GM19043 (cell line): Measurements from ENCODE around the gene DHX32.
A peak's percentile ranks its signal among the peaks of the same experiment; 100 is the strongest.

Experiments
- ATAC-seq: cut with Tn5 transposase; IDR thresholded peaks from one replicate; pipeline ENCODE4 v1.9.1; 2021; ENCODE audit warnings: low read depth; ENCODE audit not compliant: unreplicated experiment

The DHX32 gene

DNA sequence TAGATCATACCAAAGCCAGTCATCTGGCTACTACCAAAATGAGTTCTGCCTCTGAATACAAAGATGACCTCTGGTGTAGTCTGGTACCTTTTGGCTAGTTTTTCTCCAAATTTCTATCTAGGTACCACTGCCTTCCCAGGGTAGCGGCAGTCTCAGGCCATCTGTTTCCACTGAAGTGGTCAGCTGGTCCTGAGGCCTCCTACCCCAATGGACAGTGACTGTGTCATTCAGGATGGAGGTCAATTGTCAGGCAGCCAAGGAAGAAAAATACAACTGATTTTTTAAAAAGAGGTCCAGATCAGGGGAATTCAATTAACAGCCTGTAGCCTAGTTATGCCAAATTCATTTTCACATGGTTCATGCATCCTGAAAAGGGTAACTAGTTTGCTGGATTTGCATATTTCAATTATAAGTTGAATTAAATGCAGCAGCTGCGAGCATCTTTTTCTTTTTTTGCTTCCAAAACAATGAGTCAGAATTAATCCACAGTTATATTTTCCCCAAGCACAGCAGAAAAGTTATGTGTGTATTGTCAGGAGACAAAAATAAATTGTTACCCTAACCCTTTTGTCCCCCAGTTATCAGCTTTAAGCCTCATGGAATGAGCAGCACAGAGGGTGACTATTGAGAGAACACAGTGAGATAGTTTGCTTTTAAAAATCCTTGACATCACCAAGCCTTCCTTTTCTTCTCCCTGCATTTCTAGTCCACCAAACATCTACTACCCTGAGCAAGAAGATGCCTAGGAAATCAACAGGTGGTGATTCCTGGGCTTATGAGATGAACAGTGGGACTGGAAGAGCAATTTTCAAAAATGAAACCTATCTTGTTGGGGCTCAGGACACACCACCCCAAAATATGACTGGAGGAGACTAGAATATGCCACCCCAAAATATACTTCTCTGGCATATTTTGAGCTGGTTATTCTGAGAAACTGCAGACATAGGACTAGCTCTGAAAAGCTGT is 30.0 kb downstream of the DHX32 start:
- no peak for ATAC-seq

DNA sequence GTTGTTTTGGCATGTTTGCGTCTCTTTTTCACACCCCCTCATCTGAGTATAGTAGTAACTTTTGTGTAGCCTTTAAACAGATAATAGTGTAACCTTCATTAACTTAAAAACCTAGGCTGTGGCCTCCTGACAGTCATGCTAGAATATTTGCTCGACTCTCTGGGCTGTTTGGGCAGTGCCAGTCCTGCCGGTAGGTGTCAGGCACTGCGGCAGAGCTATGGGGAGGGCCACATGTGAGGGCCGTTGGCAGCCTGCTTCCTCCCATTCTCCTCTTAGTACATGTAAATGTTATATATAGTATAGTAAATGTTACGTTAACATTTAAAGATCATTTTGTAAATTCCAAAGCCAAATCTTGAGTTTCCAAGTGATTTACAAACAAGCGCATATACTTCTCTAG is 31.6 kb downstream of the DHX32 start:
- ATAC-seq, result no peak

DNA sequence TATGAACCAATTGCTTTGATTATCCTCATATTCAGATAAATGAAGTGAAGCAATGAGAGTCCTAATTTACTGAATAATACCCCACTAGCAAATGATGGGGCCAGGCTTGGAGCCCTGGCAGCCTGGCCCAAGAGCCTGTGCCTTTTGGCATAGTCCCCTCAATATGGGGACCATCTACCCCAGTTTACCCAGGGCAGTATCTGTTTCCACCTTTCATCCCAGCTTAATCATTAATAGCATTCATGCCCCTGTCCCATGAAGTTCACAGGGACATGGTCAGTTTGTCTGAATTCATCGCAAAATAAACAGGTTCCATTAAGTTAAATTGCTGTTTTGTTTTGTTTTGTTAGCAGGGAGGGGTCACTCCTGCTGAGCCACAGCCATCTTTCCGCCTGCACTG is 32.2 kb downstream of the DHX32 start:
- no peak for ATAC-seq

DNA sequence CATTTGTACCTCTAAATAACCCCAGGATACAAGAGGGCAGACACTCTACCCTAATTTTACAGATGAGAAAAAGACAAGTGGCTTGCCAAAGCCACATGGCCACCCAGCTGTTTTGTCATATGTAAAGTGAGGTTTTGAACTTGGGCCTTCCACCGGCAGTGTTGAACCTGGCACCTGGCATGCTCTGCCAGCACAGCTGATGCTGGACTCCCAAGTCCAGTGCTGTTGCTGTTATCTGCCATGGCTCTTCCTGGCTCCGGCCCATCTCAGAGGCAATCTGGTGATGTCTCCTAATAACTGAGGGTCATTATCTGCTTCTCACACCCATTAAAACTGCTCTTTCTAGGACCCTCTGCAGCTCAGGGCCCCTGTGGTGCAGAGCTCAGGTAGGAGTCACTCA is 32.7 kb downstream of the DHX32 start:
- ATAC-seq, result no peak

DNA sequence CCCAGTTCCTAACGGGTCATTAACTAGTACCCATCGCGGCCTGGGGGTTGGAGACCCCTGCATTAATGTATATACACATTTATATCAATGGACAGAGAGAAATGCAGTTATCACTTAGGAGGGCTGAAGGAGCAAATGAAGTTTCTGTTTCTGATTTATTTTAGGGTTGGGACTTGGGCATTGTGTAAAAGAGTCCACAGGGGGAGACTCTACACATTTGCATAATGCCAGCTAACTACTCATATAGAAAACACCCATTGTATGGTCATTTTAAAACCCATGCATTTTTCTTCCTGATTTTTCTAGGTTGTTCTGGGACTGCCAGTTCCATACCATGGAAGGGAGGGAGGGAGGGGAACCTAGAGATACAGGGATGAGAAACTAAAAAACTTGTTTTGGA is 34.2 kb downstream of the DHX32 start:
- no peak for ATAC-seq

DNA sequence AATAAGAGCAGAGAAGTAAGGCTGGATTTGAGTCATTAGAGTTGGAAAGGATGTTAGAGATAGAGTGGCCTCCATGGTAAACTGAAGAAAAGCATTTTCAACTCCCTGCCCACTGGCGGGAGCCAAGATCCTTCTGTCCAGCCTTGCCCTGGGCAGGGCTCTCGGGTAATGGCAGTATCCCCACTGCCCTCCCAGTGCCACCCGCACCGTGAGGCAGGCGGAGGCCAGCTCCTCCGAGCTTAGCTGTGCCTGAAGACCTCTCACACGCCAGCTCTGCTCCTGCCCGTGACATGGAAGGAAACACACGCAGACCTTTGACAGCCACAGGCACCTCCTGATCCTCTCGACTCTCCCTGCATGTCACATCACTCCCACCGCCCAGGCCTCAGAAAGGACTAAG is 35.5 kb downstream of the DHX32 start:
- ATAC-seq, result no peak

DNA sequence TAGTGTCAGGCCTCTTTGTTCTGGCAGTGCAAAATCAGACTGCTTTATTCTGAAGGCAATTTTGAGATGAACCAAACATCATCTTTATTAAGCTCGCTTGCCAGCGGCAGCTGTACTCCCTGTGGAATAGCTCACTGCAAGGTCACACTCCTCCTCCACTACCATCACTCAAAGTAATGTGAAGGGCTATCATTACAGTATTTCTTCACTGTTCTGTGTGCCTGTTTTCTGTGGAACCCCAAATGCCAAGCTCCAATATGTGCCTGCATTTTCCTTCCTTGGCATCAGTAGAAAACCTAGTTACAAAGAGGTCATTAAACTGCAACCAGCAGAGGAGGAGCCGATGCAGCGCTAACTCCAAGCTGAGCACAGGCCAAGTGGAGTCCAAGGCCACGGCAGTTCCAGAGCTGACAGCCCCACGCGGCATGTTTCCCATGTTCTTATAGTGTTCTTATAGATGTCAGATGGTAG is 36.3 kb downstream of the DHX32 start:
- ATAC-seq, result no peak

DNA sequence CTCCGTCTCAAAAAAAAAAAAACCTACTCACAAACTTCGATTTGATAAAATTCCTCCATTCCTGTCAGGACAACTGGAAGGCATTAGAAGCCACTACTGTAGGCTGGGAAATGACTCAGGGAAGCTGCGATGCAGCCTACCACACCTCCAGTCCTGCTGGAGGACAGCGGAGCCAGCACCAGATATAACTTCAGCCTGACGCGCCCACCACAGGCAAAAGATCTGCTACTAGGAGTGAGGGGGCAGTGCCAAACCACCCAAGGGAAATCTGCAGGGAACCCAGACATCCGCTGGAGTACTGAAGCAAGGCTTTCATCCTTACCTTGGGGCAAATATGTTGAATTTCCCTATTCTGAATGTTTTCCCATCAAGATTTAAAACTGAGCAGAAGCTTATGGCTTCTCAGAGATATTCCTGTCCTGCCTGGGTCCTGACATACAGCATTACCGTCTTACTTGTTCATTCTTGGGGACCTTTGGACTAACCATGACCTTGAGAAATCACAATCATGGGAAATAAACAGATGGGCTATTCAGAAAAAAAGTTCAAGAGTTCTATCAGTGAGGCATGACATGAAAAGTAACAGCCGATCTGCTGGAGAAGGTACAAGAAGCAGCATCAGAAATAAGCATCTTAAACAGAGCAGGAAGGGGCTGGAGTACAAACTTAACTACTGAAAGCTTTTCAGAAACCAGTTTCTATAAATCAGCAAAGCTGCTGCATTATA is 37.3 kb downstream of the DHX32 start:
- ATAC-seq, result no peak

DNA sequence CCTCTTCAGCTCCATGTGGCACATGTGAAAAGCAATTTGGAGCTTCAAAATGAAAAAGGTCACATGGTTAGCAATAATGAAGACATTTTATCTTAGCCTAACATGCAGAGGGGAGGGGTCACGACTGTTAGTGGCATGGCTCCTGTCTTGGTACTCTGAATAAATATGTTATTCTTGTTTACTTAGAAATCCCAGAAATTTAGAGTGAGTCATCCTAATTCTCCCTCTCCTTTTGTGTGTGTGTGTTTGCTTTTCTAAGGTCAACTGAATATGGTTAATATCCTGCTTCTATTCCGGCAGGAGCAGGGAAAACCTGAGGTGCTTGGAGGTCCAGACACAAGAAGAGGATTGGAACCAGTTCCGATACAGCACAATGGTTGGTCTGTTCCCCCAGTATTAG is 40.1 kb downstream of the DHX32 start:
- no peak for ATAC-seq

DNA sequence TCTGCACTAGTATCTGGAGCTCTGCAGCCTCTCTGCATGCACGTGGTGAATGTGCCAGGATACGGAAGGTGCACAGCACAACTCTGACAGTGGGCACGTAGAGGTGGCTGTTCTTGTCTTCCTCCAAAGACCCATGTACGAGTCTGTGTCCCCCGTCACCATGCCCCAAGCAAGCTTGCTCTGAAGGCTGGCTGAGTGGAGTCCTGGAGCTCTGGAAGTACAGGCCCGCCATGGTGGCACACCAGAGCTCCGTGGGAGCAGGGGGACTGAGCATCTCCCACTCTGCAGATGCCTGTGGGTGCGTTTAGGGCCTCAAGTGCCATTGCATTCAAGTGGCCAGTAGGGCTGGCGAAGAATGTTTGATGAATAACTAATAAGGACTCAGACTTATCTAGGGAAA is 40.7 kb downstream of the DHX32 start:
- ATAC-seq, result no peak

DNA sequence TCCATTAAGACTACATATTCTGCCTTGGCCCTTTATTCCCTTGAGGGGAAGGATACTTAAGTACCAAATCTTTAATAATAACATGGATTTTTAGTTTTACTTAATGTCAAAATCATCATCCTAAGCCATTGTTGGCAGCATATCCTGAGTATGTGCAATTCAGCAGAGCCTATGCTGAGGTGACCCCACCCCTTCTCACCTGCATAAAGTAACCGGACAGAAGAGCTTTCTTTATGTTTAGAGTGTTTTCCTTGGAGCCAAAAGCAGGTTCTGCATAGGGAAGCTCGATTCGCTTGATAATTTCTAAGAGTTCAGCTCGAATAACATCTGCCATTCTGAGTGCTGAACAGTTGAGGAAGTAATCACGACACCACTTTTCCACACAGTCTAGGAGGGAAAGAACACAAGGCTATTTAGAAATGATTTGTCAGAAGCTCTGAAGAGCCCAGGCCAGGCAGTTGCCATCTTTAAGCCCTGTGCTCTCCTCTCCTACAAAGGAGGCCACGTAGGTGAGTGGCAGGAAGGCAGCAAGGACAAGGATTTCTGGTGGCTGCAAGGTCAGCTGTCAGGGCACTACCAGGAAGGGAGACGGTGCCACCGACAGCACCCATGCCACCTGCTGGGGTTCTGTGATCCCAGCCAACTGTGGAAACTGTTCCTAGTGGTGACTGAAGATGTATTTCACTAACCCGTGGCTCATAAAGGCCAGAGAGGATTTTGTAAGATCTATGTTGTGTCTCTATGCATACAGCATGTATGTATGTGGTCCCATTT is 42.1 kb downstream of the DHX32 start:
- no peak for ATAC-seq

DNA sequence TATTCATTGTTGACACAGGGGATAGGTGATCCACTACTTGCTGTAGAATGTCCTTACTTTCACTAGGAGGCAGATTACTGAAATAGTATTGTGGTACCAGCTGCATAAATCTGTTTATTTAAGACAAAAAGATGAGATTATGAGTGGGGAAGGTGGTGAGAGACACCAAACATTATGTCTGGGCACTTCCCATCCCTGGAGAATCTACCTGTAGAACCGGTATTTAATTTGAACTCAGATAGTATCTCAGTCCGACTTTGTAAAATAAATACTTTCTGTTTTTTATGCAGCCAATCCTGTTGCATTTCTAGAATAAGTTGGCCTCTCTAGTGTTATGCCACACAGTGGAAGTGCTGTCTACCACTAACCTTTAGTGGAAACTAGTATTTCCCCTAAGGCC is 44.3 kb downstream of the DHX32 start:
- ATAC-seq, result no peak

DNA sequence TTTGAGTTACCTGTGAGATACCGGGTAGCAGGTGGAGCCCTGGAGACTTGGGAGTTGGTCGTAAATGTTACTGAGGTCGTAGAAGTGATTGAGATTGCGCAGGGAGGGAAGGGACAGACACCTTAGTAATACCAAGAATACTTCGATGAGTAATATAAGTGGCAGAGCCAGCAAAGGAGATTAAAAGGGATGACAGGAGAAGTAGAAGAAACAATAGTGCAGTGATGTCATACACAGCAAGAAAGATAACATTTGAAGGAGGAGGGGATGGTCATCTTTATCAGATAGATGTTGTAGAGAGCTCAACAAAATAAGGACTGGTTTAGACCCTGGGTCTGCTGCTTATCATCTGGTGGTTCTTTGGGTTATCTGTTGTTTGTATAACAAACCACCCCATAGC is 52.8 kb downstream of the DHX32 start:
- no peak for ATAC-seq

DNA sequence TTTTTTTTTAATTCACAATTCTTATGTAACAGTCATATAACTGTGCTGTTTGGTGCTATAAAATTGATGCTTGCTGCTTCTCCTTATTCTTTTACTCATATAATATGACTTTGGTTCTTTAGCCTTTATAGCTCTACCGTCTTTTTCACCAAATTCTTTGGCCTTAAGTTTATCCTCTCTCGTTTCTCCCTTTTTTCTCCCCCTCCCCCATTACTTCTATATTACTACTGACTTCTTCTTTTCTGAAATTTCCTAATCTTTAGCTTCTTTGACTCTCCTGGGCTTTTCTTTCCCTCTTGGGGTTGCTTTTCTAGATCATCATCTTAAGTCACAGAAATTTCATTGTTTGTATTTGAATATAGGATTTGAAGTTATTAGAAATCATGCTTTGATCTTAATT is 54.0 kb downstream of the DHX32 start:
- no peak for ATAC-seq

DNA sequence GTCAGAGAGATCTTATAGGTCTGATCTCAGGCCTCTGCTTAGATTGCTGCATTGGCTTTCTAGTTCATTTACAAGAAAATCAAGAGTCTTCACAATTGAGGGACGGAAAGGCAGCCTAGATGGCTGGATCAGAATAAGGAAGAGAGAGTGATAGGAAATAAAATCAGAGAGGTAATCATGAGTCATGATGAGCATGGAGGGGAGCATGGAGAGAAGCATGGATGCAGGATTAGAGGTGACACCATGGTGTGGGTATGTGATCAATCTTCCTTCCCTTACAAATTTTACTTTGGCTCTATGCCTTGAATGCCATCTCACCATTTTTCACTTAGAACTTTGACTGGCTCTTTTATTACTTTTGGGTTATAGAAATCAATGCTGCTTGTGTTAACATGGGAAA is 56.4 kb downstream of the DHX32 start:
- no peak for ATAC-seq

DNA sequence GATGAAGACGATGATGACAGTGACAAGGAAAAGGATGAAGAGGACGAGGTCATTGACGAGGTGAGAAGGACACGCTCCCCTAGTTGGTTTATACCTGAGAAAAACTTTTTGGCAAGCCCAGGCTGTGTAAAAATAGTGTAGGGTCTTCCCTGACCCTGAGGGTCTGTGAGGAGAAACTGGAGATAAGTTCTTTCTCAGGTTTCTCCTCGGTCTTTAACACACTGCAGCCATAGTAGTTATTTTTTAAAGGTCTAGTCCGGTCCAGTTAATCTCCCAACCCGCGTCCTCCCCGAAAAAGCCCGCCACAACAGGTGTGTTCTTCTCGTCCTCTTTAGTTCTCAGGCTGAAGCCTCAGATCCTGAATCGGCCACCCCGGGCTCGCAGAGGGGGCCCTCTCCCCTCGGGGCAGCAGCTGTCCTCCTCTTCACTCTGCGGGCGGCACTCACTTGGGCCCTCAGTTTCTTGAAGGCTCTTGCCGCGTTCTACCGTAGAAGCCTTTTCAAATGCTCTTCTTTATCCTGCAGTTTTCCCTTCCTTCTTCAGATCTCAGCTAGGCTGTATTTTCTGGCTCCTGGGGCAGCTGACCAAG is 57.3 kb downstream of the DHX32 start:
- ATAC-seq, result no peak

DNA sequence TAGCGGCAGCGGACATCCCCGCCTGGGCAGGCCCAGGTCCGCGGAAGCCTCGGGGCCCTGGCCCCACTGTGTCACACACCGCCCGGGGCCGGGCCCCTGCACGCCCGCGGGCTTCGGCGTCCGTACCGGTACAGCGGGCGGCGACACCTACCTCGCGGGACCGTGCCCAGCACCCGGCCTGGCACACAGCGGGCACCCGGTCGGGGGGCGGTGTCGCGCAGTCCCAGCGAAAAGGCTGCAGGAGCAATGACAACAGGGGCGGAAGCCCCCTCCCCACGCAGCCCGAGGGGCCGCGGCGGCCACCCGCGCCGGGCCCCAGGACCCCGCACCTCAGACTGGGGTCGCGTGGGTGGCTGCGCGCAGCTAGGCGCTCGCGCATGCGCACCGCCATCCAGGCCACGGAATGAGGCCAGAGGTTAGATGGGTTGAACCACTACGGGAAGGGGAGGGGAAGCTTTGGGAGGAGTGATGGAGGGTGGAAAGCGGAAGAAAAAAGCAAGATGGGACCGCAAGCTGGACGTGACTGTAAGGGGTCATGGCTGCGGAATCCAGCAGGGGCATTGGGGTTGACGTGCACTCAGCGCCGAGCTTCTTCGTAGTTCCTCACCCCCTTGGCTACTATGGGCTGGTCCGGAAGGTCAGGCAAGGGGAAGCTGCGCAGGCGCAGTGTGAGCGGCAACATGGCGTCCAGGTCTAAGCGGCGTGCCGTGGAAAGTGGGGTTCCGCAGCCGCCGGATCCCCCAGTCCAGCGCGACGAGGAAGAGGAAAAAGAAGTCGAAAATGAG is 58.0 kb downstream of the DHX32 start, which contains the start of the genes BCCIP and UROS:
Gene BCCIP, plus strand, starts transcription at position 669 of the 785 bp plus-strand sequence. Its CDS starts 12 bp downstream, at position 681.
Gene UROS, minus strand, starts transcription at position 381 of the 785 bp plus-strand sequence. CDS start 6,759 bp downstream, outside the sequence.
- peak; percentile 71 for ATAC-seq

DNA sequence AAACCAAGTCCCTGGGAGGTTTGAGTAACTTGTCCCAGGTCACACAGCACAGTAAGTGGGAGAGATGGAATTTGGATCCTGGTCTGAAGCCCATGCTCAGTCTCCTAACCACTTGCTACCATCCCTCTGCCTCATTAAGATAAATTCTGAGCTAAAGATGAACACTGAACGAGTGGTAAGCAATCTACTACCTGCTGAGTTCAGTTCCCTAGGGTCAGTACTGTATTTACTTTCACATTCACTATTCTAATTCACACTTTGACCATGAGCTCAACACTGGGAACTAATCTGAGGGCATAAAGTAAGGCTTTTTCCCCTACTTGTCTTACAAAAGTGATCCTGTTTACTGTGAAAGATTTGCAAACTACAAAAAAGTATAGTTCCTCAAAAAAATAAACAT is 60.4 kb downstream of the DHX32 start:
- peak; percentile 67 for ATAC-seq

DNA sequence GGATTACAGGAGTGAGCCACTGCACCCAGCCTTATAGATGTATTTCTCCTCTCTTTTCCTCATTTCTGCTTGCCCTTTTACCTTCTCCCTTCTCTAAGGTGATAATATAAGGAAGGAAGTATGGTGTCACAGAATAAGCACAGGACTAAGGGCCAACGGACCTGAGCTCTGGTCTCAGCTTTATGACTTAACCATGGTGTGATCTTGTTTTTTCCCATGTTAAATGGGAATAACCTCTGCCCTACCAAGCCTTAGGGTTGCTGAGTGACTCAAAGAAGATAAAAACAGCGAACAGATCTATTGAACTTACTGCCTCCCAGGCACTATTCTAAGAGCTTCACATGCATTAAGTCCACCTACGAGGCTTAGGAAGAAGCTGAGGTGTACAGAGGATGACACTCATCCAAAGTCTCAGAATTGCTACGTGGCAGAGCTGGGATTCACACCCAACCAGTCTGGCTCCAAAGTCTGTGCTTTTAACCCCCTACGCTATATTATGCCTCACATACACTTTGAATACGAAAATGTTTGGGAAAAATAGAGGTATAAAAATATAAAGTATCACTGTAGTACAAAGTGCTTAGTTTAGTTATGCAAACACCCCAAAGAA is 63.6 kb downstream of the DHX32 start:
- no peak for ATAC-seq
